Left forelimb (tissue), 1 donor: ENCODE measurements around the gene BTD.
"Not testable (repeated sequence)": the region's sequence is repeated elsewhere in the genome, so short reads cannot be mapped to it uniquely, and the experiment has no call there.

Source experiments
- DNase-seq: peaks from one replicate; pipeline ENCODE4 v3.0.0-alpha.2; 2018; ENCODE audit warnings: low spot score

The BTD gene

GRCh38 chr3:15601399-15602145, at the start of gene BTD, which contains the start of gene HACL1:
TSS of gene BTD (plus strand) at chr3:15601745. CDS start at chr3:15635440, 33,695 bp downstream.
TSS of gene HACL1 (minus strand) at chr3:15601569. CDS start at chr3:15601463, 106 bp downstream.
- peak; percentile 98 for DNase-seq

- no peak for DNase-seq
Measured at GRCh38 chr3:15551902-15552301, 49.6 kb upstream of the BTD start.

- no peak for DNase-seq
Measured at GRCh38 chr3:15553749-15554148, 47.8 kb upstream of the BTD start.

GRCh38 chr3:15556512-15556911, 45.0 kb upstream of the BTD start:
- no peak for DNase-seq

- DNase-seq, result no peak
Measured at GRCh38 chr3:15557511-15557946, 44.0 kb upstream of the BTD start.

- no peak for DNase-seq
Measured at GRCh38 chr3:15558581-15558980, 43.0 kb upstream of the BTD start.

- DNase-seq, result no peak
Measured at GRCh38 chr3:15562560-15562959, 39.0 kb upstream of the BTD start.

- no peak for DNase-seq
Measured at GRCh38 chr3:15563190-15563589, 38.4 kb upstream of the BTD start.

GRCh38 chr3:15572138-15572537, 29.4 kb upstream of the BTD start:
- no peak for DNase-seq

GRCh38 chr3:15575446-15575845, 26.1 kb upstream of the BTD start:
- no peak for DNase-seq

- DNase-seq, result no peak
Measured at GRCh38 chr3:15576475-15576874, 25.1 kb upstream of the BTD start.

GRCh38 chr3:15578289-15578867, 23.2 kb upstream of the BTD start:
- no peak for DNase-seq

- DNase-seq, result no peak
Measured at GRCh38 chr3:15579051-15579450, 22.5 kb upstream of the BTD start.

- no peak for DNase-seq
Measured at GRCh38 chr3:15581471-15582394, 19.8 kb upstream of the BTD start.

- no peak for DNase-seq
Measured at GRCh38 chr3:15585111-15585845, 16.3 kb upstream of the BTD start.

- DNase-seq, result no peak
Measured at GRCh38 chr3:15591242-15591641, 10.3 kb upstream of the BTD start.

- DNase-seq, result no peak
Measured at GRCh38 chr3:15591928-15592327, 9.6 kb upstream of the BTD start.

GRCh38 chr3:15592968-15593367, 8.6 kb upstream of the BTD start:
- DNase-seq, result no peak

GRCh38 chr3:15595955-15596354, 5.6 kb upstream of the BTD start:
- DNase-seq, result no peak

- DNase-seq, result no peak
Measured at GRCh38 chr3:15601046-15601398, 523 bp upstream of the BTD start.

GRCh38 chr3:15602146-15602536, 596 bp downstream of the BTD start:
- no peak for DNase-seq

- not testable (repeated sequence) for DNase-seq
Measured at GRCh38 chr3:15602816-15603215, 1.3 kb downstream of the BTD start.
